Measurements from ENCODE around the gene EHBP1. TPM values are rescaled to one million over a fixed set of nuclear protein-coding genes. Genes with fewer than 3 reads are reported as not detected.

EHBP1 gene
- polyA plus RNA-seq, 1 of the 3 experiments (the other 2 are of a cell fraction), result 62.7 TPM

DNA sequence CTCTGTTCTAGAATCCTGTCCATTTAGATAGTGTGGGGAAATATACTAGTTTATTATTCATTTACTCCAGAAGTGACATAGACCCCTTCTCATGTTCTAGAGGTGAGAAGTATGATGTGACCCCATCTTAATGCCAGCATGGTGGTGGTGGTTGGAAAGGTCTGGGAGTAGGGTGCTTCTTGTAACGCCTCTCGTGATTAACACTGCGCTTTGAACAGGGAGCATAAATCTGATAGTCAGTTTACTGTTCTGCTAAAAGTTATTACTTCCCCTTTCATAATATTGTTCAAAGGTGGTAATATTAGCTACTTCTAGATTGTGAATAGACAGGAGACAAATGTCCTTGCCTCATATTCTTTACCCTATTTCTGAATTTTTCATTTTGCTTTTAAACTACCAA, 35.6 kb downstream of the EHBP1 start:
- Histone ChIP-seq H3K4me1 (ENCODE audit: control insufficient read depth in 1 of 2, insufficient read depth in 2 of 2, low read depth in 1 of 2, low read length in 1 of 2) (peaks cover 3 to 4% of the 10 kb centered on the region in 2 experiments; a peak in 2 of 4 replicates), H4K20me1 (ENCODE audit: insufficient read depth) (peaks cover 4% of the 10 kb centered on the region), H3K9me3 (no peaks in the 10 kb centered on the region), H3K27me3 (ENCODE audit: insufficient read depth) (no peaks in the 10 kb centered on the region), H3K27ac (ENCODE audit: low read depth in 2 of 2, low read length in 1 of 2) (no peak overlapping the region), H2AFZ (ENCODE audit: low read depth) (no peak overlapping the region), H3K4me3 (ENCODE audit: low read depth in 2 of 2, low read length in 1 of 2) (no peak overlapping the region), H3K9ac (no peak overlapping the region), H3F3A (replicated peaks; ENCODE audit: insufficient read depth) (peaks cover 7% of the 10 kb centered on the region), H3K36me3 (replicated peaks in 1 of 2; ENCODE audit: control insufficient read depth in 1 of 2, insufficient read depth in 2 of 2, low read length in 1 of 2) (no peaks in the 10 kb centered on the region), H3K9me2 (no peaks in the 10 kb centered on the region), H3K79me2 (ENCODE audit: insufficient read depth) (peaks cover 91% of the 10 kb centered on the region), H3K4me2 (no peak overlapping the region)
- TF ChIP-seq SMC3 (IDR thresholded peaks at IDR 0.05; ENCODE audit: low read depth, low read length) (no peak), ELF1 (IDR thresholded peaks at IDR 0.05) (no peak), NRF1 (IDR thresholded peaks at IDR 0.05; ENCODE audit: low read depth, low read length) (no peak), FOXM1 (IDR thresholded peaks at IDR 0.05; ENCODE audit: low read depth) (no peak), POLR2AphosphoS5 (IDR thresholded peaks at IDR 0.05; ENCODE audit: low read depth, low read length) (no peak), FOXJ3 (CRISPR knock-in tag; IDR thresholded peaks at IDR 0.05) (no peak), RCOR1 (IDR thresholded peaks at IDR 0.05; ENCODE audit: low read length) (no peak), RAD21 (IDR thresholded peaks at IDR 0.05; ENCODE audit: low read length) (no peak), NFIC (IDR thresholded peaks at IDR 0.05; ENCODE audit: borderline replicate concordance) (no peak)
- TF ChIP-seq, protein P1, sequence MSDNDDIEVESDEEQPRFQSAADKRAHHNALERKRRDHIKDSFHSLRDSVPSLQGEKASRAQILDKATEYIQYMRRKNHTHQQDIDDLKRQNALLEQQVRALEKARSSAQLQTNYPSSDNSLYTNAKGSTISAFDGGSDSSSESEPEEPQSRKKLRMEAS (IDR thresholded peaks at IDR 0.05; ENCODE audit: low read depth), result no peak
- ChIA-PET POLR2A (no interaction called here), CTCF (interaction anchor here (0.6 to 1.5 kb wide), 3 partner anchors 16 to 1167 kb away, joined by 3 read pairs; no protein-coding TSS in a partner anchor)
- no peak for DNase-seq
- WGBS (ENCODE audit: low lambda C conversion rate), result 96% methylated on average over 3 of the region's 3 CpGs

DNA sequence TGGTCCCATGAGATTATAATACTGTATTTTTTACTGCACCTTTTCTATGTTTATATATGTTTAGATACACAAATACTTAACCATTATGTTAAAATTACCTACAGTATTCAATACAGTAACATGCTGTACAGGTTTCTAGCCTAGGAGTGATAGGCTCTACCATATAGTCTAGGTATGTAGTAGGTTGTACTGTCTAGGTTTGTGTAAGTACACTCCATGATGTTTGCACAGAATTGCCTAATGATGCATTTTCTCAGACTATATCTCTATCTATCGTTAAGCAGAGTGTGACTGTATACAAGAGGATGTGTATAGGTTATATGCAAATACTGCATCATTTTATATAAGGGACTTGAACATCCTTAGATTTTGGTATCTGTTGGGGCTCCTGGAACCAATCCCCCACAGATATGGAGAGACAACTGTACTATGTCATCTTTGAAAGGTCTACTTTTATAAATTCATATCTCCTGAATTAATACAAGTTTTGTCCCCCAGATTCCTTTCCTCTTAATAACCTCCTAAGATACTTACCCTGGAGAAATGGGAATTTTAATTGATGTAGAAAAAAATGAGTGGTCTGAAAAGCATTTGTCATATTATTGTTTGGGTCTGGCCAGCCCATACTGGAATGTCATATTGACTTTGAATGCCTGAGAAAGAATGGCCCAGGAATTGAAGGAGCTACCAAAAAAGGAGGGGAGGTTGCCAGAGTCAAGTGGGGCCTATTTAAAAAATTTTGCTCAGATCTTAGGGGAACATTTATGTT, 36.6 kb downstream of the EHBP1 start:
- H3K9me2 ChIP-seq, result no peaks in the 10 kb centered on the region
- 86% methylated on average over 1 of the region's 1 CpG for WGBS (ENCODE audit: low lambda C conversion rate)
- H4K20me1 ChIP-seq (ENCODE audit: insufficient read depth), result peaks cover 4% of the 10 kb centered on the region; the same call in 1 of the 2 replicates
- peaks cover 3 to 4% of the 10 kb centered on the region in 2 experiments; a peak in 2 of 4 replicates for H3K4me1 ChIP-seq (ENCODE audit: control insufficient read depth in 1 of 2, insufficient read depth in 2 of 2, low read depth in 1 of 2, low read length in 1 of 2)
- CTCF ChIA-PET, result interaction anchor here (0.7 to 1.5 kb wide), 2 partner anchors 15 to 761 kb away, joined by 3 read pairs; no protein-coding TSS in a partner anchor
- TF ChIP-seq, protein P2, sequence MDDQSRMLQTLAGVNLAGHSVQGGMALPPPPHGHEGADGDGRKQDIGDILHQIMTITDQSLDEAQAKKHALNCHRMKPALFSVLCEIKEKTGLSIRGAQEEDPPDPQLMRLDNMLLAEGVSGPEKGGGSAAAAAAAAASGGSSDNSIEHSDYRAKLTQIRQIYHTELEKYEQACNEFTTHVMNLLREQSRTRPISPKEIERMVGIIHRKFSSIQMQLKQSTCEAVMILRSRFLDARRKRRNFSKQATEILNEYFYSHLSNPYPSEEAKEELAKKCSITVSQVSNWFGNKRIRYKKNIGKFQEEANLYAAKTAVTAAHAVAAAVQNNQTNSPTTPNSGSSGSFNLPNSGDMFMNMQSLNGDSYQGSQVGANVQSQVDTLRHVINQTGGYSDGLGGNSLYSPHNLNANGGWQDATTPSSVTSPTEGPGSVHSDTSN (IDR thresholded peaks at IDR 0.05), result peak; percentile 55
- no peak for TF ChIP-seq EZH2phosphoT487 (IDR thresholded peaks at IDR 0.05; ENCODE audit: borderline replicate concordance, low read depth)
- peak; percentile 24; the same call in 1 of the 2 replicates for TF ChIP-seq JUND (IDR thresholded peaks at IDR 0.05)
- TF ChIP-seq TCF12 (IDR thresholded peaks at IDR 0.05), result peak; percentile 61
- peak in 1 of 2 experiments; percentile 49; a peak in 2 of 4 replicates for TF ChIP-seq EP300 (IDR thresholded peaks at IDR 0.05; ENCODE audit: borderline replicate concordance in 1 of 2, low read depth in 1 of 2, low read length in 1 of 2)
- no peak for TF ChIP-seq FOXM1 (IDR thresholded peaks at IDR 0.05; ENCODE audit: low read depth)
- TF ChIP-seq, protein P3, sequence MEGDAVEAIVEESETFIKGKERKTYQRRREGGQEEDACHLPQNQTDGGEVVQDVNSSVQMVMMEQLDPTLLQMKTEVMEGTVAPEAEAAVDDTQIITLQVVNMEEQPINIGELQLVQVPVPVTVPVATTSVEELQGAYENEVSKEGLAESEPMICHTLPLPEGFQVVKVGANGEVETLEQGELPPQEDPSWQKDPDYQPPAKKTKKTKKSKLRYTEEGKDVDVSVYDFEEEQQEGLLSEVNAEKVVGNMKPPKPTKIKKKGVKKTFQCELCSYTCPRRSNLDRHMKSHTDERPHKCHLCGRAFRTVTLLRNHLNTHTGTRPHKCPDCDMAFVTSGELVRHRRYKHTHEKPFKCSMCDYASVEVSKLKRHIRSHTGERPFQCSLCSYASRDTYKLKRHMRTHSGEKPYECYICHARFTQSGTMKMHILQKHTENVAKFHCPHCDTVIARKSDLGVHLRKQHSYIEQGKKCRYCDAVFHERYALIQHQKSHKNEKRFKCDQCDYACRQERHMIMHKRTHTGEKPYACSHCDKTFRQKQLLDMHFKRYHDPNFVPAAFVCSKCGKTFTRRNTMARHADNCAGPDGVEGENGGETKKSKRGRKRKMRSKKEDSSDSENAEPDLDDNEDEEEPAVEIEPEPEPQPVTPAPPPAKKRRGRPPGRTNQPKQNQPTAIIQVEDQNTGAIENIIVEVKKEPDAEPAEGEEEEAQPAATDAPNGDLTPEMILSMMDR (IDR thresholded peaks at IDR 0.05), result no peak
- no peak for TF ChIP-seq GATA2 (CRISPR knock-in tag; IDR thresholded peaks at IDR 0.05)
- 0 out of 2 replicates have a peak, but pooled peaks have one; percentile 22 for TF ChIP-seq TEAD4 (IDR thresholded peaks at IDR 0.05; ENCODE audit: borderline replicate concordance, insufficient read depth)
- no peaks in the 10 kb centered on the region for H3K36me3 ChIP-seq (replicated peaks in 1 of 2; ENCODE audit: control insufficient read depth in 1 of 2, insufficient read depth in 2 of 2, low read length in 1 of 2)
- H3K9me3 ChIP-seq, result no peaks in the 10 kb centered on the region
- POLR2A ChIA-PET, result no interaction called here
- no peak overlapping the region for H3K9ac ChIP-seq
- H3K27me3 ChIP-seq (ENCODE audit: insufficient read depth), result no peaks in the 10 kb centered on the region
- H3K79me2 ChIP-seq (ENCODE audit: insufficient read depth), result peaks cover 90% of the 10 kb centered on the region
- no peak overlapping the region for H3K4me2 ChIP-seq
- no peak overlapping the region for H3K4me3 ChIP-seq (ENCODE audit: low read depth in 2 of 2, low read length in 1 of 2)
- DNase-seq, result no peak
- H3F3A ChIP-seq (replicated peaks; ENCODE audit: insufficient read depth), result peaks cover 7% of the 10 kb centered on the region
- H3K27ac ChIP-seq (ENCODE audit: low read depth in 2 of 2, low read length in 1 of 2), result peak overlapping the region in 1 of 2 experiments; percentile 69; a peak in 3 of 4 replicates
- H2AFZ ChIP-seq (ENCODE audit: low read depth), result no peak overlapping the region
